Measurements from ENCODE around the gene FRMD6.

FRMD6 gene

GRCh38 chr14:51650716-51651387 lies 858 bp upstream of the FRMD6 start:
- H3K4me3 ChIP-seq (ENCODE audit: insufficient read depth, low read length, poor library complexity, severe bottlenecking), result peak overlapping the region; percentile 85
- no peaks in the 10 kb centered on the region for H4K20me1 ChIP-seq (ENCODE audit: low read depth, low read length)
- no peaks in the 10 kb centered on the region for H3K79me2 ChIP-seq (ENCODE audit: insufficient read depth, low read length)
- no peaks in the 10 kb centered on the region for H3K27me3 ChIP-seq (ENCODE audit: low read length)
- H3K36me3 ChIP-seq (ENCODE audit: low read length), result no peaks in the 10 kb centered on the region
- H3K9ac ChIP-seq (ENCODE audit: low read length), result peak overlapping the region; percentile 72
- H3K4me2 ChIP-seq (ENCODE audit: low read depth, low read length, poor library complexity, severe bottlenecking), result peak overlapping the region; percentile 78
- peak overlapping the region; percentile 90 for H2AFZ ChIP-seq (ENCODE audit: low read depth, low read length, severe bottlenecking)
- no peaks in the 10 kb centered on the region for H3K9me2 ChIP-seq (replicated peaks; ENCODE audit: insufficient read depth, low read length)
- H3F3A ChIP-seq (ENCODE audit: insufficient read depth), result 0 out of 2 replicates have a peak, but pooled peaks cover 2% of the 10 kb centered on the region
- H3K9me3 ChIP-seq (ENCODE audit: insufficient read depth, low read length), result no peaks in the 10 kb centered on the region
- TF ChIP-seq CTCF (IDR thresholded peaks at IDR 0.05; ENCODE audit: insufficient read depth, low read length, poor library complexity, severe bottlenecking), result no peak
- peak overlapping the region; percentile 50; the same call in 1 of the 2 replicates for H3K27ac ChIP-seq (ENCODE audit: low read depth, low read length)

DNA sequence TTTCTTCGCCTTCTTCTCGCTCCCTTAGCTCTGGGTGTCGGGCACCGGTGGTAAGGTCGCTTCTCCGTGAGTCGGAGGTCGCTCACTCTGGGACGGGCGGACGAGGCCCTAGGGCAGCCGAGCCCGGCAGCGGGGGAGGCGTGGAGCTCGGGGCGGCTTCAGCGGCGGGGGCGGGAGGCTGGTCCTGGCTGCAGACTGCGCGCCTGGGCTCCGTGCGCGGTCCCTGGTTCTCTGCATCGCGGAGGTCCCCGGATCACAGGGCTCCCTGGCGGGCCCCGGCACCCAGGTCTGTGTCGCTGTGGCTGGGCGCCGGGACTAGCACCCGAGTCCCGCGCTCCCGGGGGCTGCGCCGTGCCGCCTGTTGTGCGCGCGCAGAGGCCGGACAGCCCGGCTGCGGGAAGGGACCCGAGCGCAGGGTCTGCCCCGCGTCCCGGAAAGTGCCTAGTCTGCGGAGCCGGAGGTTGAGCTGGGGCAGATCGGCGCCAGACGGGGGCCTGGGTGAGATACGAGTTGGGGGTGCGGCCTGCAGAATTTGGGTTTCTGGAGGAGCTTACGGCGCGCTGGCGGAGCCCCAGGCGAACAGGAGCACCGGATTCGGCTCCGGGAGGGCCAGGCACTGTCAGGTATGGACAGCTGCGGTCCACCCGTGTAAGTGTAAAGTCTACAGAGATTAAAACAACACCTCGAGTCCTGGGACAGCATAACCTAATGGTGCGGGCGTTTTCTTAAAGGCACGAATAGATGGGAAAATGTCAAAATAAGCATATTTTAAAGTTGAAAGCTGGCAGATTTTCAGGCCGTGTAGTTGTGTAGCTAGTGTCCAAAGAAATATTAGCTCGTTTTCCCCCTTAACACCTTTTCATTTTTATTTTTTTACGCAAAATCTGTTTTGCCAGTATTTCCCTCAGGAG lies 713 bp downstream of the FRMD6 start:
- no peaks in the 10 kb centered on the region for H3K9me2 ChIP-seq (replicated peaks; ENCODE audit: insufficient read depth, low read length)
- no peaks in the 10 kb centered on the region for H3K79me2 ChIP-seq (ENCODE audit: insufficient read depth, low read length)
- no peaks in the 10 kb centered on the region for H3K9me3 ChIP-seq (ENCODE audit: insufficient read depth, low read length)
- no peaks in the 10 kb centered on the region for H4K20me1 ChIP-seq (ENCODE audit: low read depth, low read length)
- H3F3A ChIP-seq (ENCODE audit: insufficient read depth), result 0 out of 2 replicates have a peak, but pooled peaks cover 2% of the 10 kb centered on the region
- peak overlapping the region; percentile 71 for H3K4me2 ChIP-seq (ENCODE audit: low read depth, low read length, poor library complexity, severe bottlenecking)
- H2AFZ ChIP-seq (ENCODE audit: low read depth, low read length, severe bottlenecking), result peak overlapping the region; percentile 92
- peak overlapping the region; percentile 61 for H3K9ac ChIP-seq (ENCODE audit: low read length)
- H3K27ac ChIP-seq (ENCODE audit: low read depth, low read length), result peak overlapping the region; percentile 64
- H3K36me3 ChIP-seq (ENCODE audit: low read length), result no peaks in the 10 kb centered on the region
- H3K4me3 ChIP-seq (ENCODE audit: insufficient read depth, low read length, poor library complexity, severe bottlenecking), result peak overlapping the region; percentile 71
- TF ChIP-seq EZH2phosphoT487 (conservative IDR thresholded peaks at IDR 0.05; ENCODE audit: low read length) (no peak), CTCF (IDR thresholded peaks at IDR 0.05; ENCODE audit: insufficient read depth, low read length, poor library complexity, severe bottlenecking) (no peak)
- no peaks in the 10 kb centered on the region for H3K27me3 ChIP-seq (ENCODE audit: low read length)

DNA sequence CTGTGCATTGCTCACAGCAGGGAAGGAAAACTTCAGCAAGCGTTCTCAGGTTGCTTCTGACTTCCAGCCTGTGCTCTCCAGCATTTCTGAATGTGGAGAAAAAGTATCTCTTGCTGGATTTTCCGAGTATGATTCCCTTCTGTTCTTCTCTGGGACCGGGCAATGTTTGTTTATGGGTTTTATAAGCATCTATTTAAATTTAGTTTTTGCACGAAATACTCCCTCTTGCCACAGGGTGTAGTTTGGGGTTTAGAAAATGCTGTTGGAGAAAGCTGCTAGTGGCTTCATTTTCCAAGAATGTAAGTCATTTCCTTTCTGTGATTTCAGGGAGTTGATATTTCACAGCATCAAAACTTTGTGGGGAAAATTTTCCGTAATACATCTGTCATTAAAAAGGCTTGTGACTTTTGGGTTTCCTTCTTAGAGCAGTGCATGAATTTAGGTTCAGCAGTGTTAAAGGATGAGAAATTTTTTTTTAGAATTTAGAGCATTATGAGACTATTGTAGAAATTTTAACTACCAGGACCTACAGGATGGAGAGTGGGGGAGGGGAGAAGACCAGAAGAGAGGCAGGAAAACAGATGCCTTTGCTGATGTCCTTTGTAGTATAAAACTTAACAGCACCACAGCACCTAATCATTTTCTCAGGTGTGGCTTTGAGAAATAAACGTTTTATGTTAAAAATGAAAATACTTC lies 1.5 kb downstream of the FRMD6 start:
- Histone ChIP-seq H3K27me3 (ENCODE audit: low read length) (no peaks in the 10 kb centered on the region), H3K27ac (ENCODE audit: low read depth, low read length) (no peak overlapping the region), H3K4me3 (ENCODE audit: insufficient read depth, low read length, poor library complexity, severe bottlenecking) (peak overlapping the region; percentile 71), H3F3A (ENCODE audit: insufficient read depth) (0 out of 2 replicates have a peak, but pooled peaks cover 2% of the 10 kb centered on the region), H3K4me2 (ENCODE audit: low read depth, low read length, poor library complexity, severe bottlenecking) (peak overlapping the region; percentile 71), H4K20me1 (ENCODE audit: low read depth, low read length) (no peaks in the 10 kb centered on the region), H3K9ac (ENCODE audit: low read length) (peak overlapping the region; percentile 61), H3K79me2 (ENCODE audit: insufficient read depth, low read length) (no peaks in the 10 kb centered on the region), H2AFZ (ENCODE audit: low read depth, low read length, severe bottlenecking) (no peak overlapping the region), H3K36me3 (ENCODE audit: low read length) (no peaks in the 10 kb centered on the region), H3K9me3 (ENCODE audit: insufficient read depth, low read length) (no peaks in the 10 kb centered on the region), H3K9me2 (replicated peaks; ENCODE audit: insufficient read depth, low read length) (no peaks in the 10 kb centered on the region)
- TF ChIP-seq EZH2phosphoT487 (conservative IDR thresholded peaks at IDR 0.05; ENCODE audit: low read length) (no peak), CTCF (IDR thresholded peaks at IDR 0.05; ENCODE audit: insufficient read depth, low read length, poor library complexity, severe bottlenecking) (no peak)
